Measurements from ENCODE around the gene AKAP13.

Gene AKAP13

GRCh38 chr15:85749261-85750151 lies 369.1 kb downstream of the AKAP13 start:
- DNase-seq = no peak

- no peak for DNase-seq
These were observed 370.2 kb downstream of the AKAP13 start for GRCh38 chr15:85750319-85751290.

- DNase-seq = no peak
These were observed 371.1 kb downstream of the AKAP13 start for GRCh38 chr15:85751291-85752123.

- no peak for DNase-seq
These were observed 371.7 kb downstream of the AKAP13 start for GRCh38 chr15:85752124-85752475.

- no peak for DNase-seq
These were observed 372.1 kb downstream of the AKAP13 start for GRCh38 chr15:85752491-85752961.

DNA sequence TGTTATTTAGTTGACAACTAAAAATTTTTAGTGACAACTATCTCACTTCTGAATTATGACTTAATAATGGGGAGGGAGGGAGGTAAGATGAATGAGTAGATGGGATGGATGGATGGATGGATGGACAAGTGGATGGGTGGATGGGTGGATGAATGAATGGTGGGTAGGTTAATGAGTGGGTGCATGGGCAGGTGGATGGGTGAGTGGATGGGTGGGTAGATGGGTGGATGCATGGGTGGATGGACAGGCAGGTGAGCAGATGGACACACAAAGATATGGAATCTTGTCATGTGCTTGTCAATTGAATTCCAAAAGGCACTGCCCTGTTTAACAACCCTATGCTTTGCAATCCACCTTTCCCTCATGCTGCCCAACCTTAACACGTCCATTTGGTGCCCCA lies 372.9 kb downstream of the AKAP13 start:
- DNase-seq = no peak

GRCh38 chr15:85753791-85754452 lies 373.5 kb downstream of the AKAP13 start:
- no peak for DNase-seq

- DNase-seq = no peak
These were observed 374.6 kb downstream of the AKAP13 start for GRCh38 chr15:85754989-85755388.

- no peak for DNase-seq
These were observed 375.1 kb downstream of the AKAP13 start for GRCh38 chr15:85755471-85755870.

DNA sequence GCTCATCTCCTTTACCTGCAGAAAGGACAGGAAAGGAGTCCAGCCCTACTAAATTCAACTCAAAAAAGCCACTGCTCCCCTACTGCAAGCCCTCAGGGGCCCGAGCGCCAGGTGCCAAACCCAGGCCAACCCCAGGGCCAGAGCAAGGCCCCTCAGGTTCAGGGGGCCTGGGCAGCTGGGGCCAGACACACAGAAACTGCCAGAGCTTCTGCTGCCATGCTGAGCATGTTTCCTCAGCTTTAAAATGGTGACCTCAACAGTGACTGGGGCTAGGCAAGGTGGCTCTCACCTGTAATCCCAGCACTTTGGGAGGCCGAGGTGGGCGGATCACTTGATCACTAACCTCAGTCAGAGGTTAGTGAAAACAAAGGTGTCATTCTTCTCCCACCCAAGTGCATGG lies 375.5 kb downstream of the AKAP13 start:
- no peak for DNase-seq

DNA sequence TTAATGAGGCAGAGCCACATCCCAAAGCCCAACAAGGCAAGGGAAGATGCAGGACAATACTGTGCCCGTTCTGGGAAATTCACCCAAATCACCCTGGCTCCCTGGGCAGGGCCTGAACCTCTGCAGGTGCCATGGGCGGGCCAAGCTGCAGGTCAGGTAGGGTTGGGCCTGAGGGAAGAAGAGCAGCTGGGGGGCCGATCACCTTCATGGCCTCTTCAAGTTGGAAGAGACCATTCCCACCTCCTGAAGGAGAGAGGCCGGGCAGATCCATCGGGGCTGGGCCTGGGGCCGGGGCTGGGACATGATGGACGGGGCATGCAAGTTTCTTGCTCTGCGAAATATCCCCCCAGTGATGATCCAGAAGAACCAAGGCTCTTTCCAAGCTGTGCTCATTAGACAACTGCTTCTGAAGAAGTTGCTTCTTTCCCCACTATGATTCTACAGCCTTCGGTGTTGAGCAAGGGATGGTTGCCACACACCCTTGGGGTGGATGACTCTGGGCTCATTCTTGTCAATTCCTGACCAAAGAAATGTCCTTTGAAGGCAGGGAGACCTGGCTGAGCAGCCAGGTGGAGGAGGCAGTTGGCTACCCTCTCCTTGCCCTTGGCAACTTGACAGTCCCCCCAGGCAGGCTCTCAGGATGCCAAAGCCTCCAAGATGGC lies 376.1 kb downstream of the AKAP13 start:
- DNase-seq = no peak

- DNase-seq = no peak
These were observed 376.9 kb downstream of the AKAP13 start for GRCh38 chr15:85757073-85757938.

GRCh38 chr15:85757939-85758654 lies 377.7 kb downstream of the AKAP13 start:
- no peak for DNase-seq

GRCh38 chr15:85758655-85758978 lies 378.2 kb downstream of the AKAP13 start:
- no peak for DNase-seq

- DNase-seq = no peak
These were observed 379.0 kb downstream of the AKAP13 start for GRCh38 chr15:85759376-85759775.

DNA sequence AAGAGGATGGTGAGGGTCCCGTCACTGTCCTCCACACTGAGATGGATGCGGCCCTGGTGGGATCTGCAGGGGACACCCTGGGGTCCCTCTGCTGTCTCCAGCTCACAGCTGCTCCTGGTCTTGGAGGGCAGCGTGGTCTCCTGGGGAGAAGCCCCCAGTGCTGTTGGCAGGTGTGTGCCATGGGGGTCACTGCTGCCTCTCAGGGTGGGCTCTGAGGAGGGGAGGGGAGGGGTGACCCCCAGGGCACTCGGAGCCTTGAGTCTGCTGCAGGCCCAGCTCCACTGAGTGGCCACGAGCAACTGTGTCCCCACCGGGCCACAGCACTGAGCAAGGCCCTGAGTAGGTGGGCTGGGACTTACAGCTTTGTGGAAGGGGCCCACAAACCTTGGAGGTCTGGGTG lies 379.6 kb downstream of the AKAP13 start:
- DNase-seq = no peak

DNA sequence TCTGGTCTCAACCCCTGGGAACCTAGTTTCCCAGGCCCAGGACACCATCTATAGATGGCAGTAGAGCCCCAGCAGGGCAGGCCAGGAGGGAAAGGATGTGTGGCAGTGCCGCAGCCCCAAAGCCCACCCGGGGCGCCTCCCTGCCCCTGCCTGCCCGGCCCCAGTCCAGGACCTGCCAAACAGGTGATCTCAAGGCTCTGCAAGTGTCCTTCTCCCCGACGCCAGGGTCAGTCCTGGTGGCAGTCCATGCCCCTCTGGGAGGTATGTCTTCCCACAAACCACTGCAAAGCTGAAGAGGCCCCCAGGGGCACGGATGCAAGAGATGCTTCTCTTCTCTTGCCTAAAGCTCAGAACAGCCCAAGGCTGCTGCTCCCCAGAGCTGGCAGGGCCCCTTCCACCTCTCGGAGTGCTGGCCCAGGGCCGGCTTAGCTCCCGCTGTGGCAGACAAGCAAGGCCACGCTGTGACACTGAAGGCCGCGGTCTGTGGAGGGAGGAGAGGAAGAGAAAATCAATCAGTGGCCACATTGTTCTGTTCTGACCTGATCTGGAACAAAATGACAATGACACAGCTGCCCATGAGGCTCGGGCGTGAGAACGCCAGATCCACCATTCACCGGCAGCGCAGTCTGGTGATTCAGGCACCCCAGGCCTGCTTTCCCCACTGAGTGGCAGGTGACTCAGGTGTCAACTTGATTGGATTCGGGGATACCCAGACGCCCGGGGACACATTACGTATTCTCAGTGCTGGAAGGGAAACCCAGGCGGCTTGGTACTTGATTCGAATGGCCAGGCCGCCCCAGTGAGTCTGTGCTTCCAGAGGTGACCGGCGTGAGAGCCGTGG lies 380.3 kb downstream of the AKAP13 start:
- no peak for DNase-seq

DNA sequence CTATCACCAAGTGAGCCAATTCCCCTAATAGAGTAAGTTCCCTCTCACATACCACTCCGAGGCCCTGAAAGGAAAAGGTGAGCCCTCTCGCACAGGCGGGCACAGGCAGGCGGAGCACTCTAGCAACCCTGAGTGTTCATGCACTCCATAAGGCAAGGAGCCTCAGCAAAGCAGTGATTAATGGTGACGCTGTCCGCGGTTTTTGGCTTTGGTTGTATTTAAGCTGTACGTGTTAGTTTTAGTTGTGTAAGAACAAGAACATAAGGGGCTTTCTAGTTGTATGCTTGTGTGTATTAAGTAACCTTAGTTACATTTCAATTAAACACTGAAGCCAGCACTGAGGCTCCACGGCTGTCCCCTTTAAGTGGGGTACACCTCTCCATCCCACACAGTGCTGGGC lies 381.2 kb downstream of the AKAP13 start:
- no peak for DNase-seq
